Right renal cortex interstitium (tissue), 3 donors: Measurements from ENCODE around the gene ARHGAP8. TPM values are rescaled to one million over a fixed set of nuclear protein-coding genes. Genes with fewer than 3 reads are reported as not detected.

Source experiments
- DNase-seq, 3 donors: peaks; one replicate each; pipeline ENCODE4 v3.0.0-alpha.2; 2013; ENCODE audit warnings: low read depth in 3 of 3, low spot score in 2 of 3
- polyA plus RNA-seq, 3 donors: library from polyadenylated mRNA; unstranded; fragments of 120-200 nt; gene quantifications; one replicate each; pipeline ENCODE4 v1.2.1, GENCODE V29; 2013; ENCODE audit not compliant: insufficient read length in 3 of 3

Gene ARHGAP8
- polyA plus RNA-seq, 3 donors = 21.7 to 23.9 (median 23.4) TPM

- DNase-seq = no peak
Observed at GRCh38 chr22:44760476-44760875, 8.1 kb downstream of the ARHGAP8 start.

GRCh38 chr22:44761025-44761424 lies 8.7 kb downstream of the ARHGAP8 start:
- DNase-seq = no peak

GRCh38 chr22:44764373-44764772 lies 12.0 kb downstream of the ARHGAP8 start:
- DNase-seq = no peak

DNA sequence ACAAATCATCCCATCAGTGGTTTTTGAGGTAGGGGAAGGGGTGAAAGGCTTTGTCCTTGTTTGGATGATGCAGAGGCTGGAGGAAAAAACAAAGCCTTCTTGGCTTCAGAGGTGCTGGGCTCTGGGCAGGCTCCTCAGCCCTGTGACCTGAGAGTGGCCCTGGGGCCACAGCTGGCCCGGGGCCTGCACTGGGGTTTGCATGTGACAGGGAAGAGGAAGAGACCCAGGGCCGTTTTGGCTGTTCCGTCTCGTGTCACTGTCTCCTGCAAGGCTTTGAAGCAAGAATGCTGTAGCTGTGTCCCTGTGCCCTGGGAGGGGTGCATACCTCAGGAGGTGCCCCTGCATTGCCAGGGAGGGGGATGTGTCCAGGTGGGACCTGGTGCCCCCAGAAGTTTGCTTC lies 12.6 kb downstream of the ARHGAP8 start:
- DNase-seq = no peak

- DNase-seq = no peak
Observed at GRCh38 chr22:44765571-44766285, 13.4 kb downstream of the ARHGAP8 start.

DNA sequence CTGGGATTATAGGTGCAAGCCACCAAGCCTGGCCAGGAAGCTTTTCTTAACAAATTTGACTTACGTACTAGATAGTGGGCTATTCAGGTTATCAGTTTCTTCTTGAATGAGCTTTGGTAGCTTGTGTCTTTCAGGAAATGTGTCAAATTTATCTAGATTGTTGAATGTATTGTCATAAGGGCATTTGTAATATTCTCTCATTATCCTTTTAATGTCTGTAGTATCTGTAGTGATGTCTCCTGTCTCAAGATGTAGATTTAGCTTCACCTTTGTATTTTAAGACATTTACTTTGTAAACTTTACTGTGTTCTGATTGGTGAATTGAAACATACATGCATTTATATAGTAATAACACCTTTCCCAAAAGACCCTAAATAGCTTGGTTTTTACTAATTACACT lies 20.7 kb downstream of the ARHGAP8 start:
- DNase-seq = no peak

- no peak for DNase-seq
Observed at GRCh38 chr22:44775862-44776261, 23.5 kb downstream of the ARHGAP8 start.

DNA sequence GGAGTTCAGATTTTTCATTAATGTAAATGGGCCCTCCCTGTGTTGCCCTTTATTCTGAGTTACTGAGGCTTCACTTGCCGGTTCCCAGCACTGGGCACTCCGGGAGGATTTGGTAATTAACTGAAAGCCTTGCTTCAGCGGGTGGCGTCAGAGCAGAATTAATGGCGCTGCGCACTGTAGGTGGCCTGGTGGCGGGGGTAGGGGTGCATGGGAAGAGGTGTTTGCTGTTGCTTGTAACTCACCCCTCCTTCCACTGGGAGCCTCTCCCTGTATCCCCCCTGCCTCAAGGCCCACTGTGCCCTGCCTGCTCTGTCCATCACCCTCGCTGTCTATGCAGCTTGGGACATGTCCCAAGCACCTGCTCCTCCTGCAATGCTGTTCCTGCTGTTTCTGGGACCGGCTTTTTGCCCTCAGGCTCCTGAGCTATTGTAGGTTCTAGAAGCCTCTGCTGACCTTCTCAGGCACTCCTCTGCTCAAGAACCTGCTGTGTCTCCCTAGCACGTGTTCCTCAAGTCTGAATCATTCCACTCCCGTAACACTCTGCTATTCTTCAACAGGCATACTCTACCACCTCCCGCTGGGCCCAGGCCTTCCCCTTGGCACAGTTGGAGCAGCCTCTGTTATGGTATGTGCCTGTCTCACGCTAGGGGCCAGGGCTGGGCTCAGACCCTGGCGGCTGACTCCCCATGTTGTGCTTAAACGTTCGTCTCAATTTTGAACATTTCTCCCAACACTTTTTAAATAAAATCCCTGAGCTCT lies 24.4 kb downstream of the ARHGAP8 start:
- no peak for DNase-seq

GRCh38 chr22:44777364-44777755 lies 25.0 kb downstream of the ARHGAP8 start:
- DNase-seq = no peak

GRCh38 chr22:44780876-44781449 lies 28.6 kb downstream of the ARHGAP8 start:
- DNase-seq = no peak

- DNase-seq = no peak
Observed at GRCh38 chr22:44782363-44782963, 30.1 kb downstream of the ARHGAP8 start.

DNA sequence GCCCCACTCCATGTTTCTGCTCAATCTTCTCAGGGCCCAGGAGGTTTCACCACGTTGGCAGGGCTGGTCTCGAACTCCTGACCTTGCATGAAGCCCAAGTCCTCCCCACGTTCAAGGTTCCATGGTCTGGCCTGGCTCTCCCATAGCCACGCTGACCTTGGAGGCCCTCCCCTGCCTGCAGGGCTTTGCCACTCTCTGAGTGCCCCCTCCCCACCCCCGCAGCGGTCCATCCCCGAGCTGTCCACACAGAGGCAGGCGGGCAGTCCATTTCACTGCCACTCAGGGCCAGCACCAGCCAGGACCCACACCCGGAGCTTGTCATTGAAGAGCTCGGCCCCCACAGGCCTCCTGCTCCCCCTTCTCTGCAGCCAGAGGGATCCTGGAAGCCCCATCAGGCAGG lies 30.7 kb downstream of the ARHGAP8 start:
- no peak for DNase-seq

DNA sequence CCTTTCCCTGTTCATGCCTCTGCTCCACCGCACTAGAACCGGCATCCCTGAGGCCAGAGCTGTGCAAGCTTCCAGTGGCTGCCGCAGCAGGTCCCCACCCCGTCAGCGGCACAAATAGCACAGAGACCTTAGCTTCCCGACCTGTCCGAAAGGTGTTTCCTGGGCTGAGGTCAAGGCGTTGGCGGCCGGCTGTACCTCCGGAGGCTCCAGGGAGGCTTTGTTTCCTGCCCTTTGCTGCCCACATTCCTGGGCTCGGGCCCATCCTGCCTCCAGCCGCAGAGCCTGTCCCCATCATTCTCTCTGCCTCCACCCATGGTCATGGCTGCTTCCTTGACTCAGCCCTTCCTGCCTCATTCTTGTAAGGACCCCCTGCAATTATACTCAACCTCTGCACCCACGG lies 31.2 kb downstream of the ARHGAP8 start:
- DNase-seq = no peak

DNA sequence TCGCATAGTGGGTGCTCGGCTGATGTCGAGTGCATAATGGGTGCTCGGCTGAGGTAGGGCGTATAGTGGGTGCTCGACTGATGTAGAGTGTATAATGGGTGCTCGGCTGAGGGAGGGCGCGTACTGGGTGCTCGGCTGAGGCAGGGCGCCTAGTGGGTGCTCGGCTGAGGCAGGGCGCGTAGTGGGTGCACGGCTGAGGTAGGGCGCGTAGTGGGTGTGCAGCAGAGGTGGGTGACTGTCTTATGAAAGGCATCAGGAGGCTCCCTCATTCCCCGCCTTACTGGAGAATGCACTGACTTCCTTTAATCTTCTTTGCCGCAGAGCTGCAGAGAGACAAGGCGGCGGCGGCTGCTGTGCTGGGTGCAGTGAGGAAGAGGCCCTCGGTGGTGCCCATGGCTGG lies 33.8 kb downstream of the ARHGAP8 start:
- DNase-seq = no peak

DNA sequence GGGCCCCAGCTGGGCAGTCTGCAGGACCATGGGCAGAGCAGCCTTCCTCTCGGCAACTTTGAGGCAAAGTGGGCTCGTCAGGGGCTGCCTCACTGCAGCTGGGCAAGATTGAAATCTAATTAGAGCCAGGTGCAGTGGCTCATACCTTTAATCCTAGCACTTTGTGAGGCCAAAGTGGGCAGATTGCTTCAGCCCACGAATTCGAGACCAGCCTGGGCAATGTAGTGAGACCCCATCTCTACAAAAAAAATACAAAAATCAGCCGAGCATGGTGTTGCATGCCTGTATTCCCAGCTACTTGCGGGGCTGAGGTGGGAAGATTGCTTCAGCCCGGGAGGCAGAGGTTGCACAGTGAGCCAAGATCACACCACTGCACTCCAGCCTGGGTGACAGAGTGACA lies 34.2 kb downstream of the ARHGAP8 start:
- no peak for DNase-seq

- DNase-seq = no peak
Observed at GRCh38 chr22:44787832-44788231, 35.5 kb downstream of the ARHGAP8 start.

GRCh38 chr22:44793106-44793505 lies 40.7 kb downstream of the ARHGAP8 start:
- no peak for DNase-seq

GRCh38 chr22:44793506-44794172 lies 41.3 kb downstream of the ARHGAP8 start:
- DNase-seq = no peak

GRCh38 chr22:44795701-44796630 lies 43.6 kb downstream of the ARHGAP8 start:
- DNase-seq = no peak

DNA sequence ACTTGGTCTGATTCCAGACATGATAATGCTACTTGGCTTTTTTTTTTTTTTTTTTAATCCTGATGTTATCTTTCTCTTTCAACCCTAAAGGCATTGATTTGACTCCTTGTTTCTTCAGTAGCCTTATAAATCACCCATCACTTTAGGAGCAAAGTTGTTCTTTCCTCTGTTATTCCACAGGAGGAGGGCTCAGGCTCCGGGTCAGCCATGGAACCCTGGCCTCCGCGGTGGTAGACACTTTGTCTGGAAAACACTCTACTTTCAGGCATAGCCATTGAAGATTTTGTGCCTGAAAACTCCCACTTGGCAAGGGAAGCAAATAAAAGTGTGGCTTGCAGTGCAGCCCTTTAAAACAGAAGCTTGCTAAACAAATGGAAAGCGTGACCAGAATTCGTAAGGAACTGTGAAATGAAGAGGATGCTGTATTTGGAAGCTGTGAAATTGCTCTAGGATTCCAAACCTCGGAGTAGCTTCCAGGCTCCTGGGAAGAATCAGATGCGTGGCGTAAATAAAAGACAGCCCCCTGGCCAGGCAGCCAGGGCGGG lies 44.9 kb downstream of the ARHGAP8 start:
- no peak for DNase-seq
